Trophoblast cell (in vitro differentiated cells and primary cell): ENCODE measurements around the gene GLDC.

ENCODE experiments used
- DNase-seq, 2 donors: peaks; one replicate each; pipeline ENCODE4 v3.0.0-alpha.2; 2016
- H2AFZ ChIP-seq: 2 replicates; pipeline ENCODE4 v1.6.1; 2013; ENCODE audit warnings: low read length, moderate library complexity, mild to moderate bottlenecking; ENCODE audit not compliant: insufficient read depth, poor library complexity
- H2AK5ac ChIP-seq: 2 replicates; pipeline ENCODE4 v1.6.1; 2013; ENCODE audit warnings: mild to moderate bottlenecking, low read length
- H2BK120ac ChIP-seq: 2 replicates; pipeline ENCODE4 v1.6.1; 2013; ENCODE audit warnings: low read length, mild to moderate bottlenecking, moderate library complexity; ENCODE audit not compliant: insufficient read depth, poor library complexity
- H2BK12ac ChIP-seq: 2 replicates; pipeline ENCODE4 v1.6.1; 2013; ENCODE audit warnings: mild to moderate bottlenecking, low read length, moderate library complexity
- H2BK5ac ChIP-seq: 2 replicates; pipeline ENCODE4 v1.6.1; 2013; ENCODE audit warnings: low read length, low read depth, moderate library complexity, mild to moderate bottlenecking; ENCODE audit not compliant: poor library complexity
- H3K14ac ChIP-seq: 2 replicates; pipeline ENCODE4 v1.6.1; 2013; ENCODE audit warnings: mild to moderate bottlenecking, low read length
- H3K18ac ChIP-seq: 2 replicates; pipeline ENCODE4 v1.6.1; 2013; ENCODE audit warnings: mild to moderate bottlenecking, low read length
- H3K23ac ChIP-seq: 2 replicates; pipeline ENCODE4 v1.6.1; 2013; ENCODE audit warnings: low read length
- H3K27ac ChIP-seq: 2 replicates; pipeline ENCODE4 v1.5.1; 2013; ENCODE audit warnings: low read depth, mild to moderate bottlenecking, inconsistent platforms, low read length, moderate library complexity
- H3K27me3 ChIP-seq: 2 replicates; pipeline ENCODE4 v1.6.1; 2013; ENCODE audit warnings: inconsistent platforms, mild to moderate bottlenecking, low read length, moderate library complexity; ENCODE audit not compliant: insufficient read depth
- H3K36me3 ChIP-seq, 2 experiments: 1 replicate in 1 of 2; 2 replicates in 1 of 2; pipeline ENCODE4 v1.6.1; 2013; ENCODE audit warnings: low read length in 2 of 2, mild to moderate bottlenecking in 2 of 2, moderate library complexity in 1 of 2; ENCODE audit not compliant: insufficient read depth in 2 of 2, control insufficient read depth in 1 of 2
- H3K4ac ChIP-seq: 2 replicates; pipeline ENCODE4 v1.6.1; 2013; ENCODE audit warnings: low read depth, mild to moderate bottlenecking, low read length, moderate library complexity
- H3K4me1 ChIP-seq, 2 experiments: 1 replicate in 1 of 2; 2 replicates in 1 of 2; pipeline ENCODE4 v1.6.1; 2013; ENCODE audit warnings: low read length in 2 of 2, mild to moderate bottlenecking in 2 of 2, moderate library complexity in 1 of 2; ENCODE audit not compliant: insufficient read depth in 2 of 2, control insufficient read depth in 1 of 2
- H3K4me2 ChIP-seq: 2 replicates; pipeline ENCODE4 v1.6.1; 2013; ENCODE audit warnings: inconsistent platforms, mild to moderate bottlenecking, low read length, moderate library complexity
- H3K4me3 ChIP-seq: 2 replicates; pipeline ENCODE4 v1.5.1; 2013; ENCODE audit warnings: mild to moderate bottlenecking, low read depth, low read length, inconsistent platforms
- H3K79me1 ChIP-seq: one replicate; pipeline ENCODE4 v1.6.1; 2013; ENCODE audit warnings: low read length
- H3K79me2 ChIP-seq: 2 replicates; pipeline ENCODE4 v1.6.1; 2013; ENCODE audit warnings: low read length, mild to moderate bottlenecking; ENCODE audit not compliant: control insufficient read depth, insufficient read depth, poor library complexity
- H3K9ac ChIP-seq: 2 replicates; pipeline ENCODE4 v1.6.1; 2013; ENCODE audit warnings: mild to moderate bottlenecking, low read length
- H3K9me3 ChIP-seq: 2 replicates; pipeline ENCODE4 v1.6.1; 2013; ENCODE audit warnings: low read depth, mild to moderate bottlenecking, control low read depth, inconsistent platforms, low read length; ENCODE audit not compliant: insufficient read depth
- H4K12ac ChIP-seq: 2 replicates; pipeline ENCODE4 v1.6.1; 2013; ENCODE audit warnings: low read depth, mild to moderate bottlenecking, low read length, moderate library complexity
- H4K8ac ChIP-seq: 2 replicates; pipeline ENCODE4 v1.6.1; 2013; ENCODE audit warnings: low read depth, mild to moderate bottlenecking, low read length, moderate library complexity
- H4K91ac ChIP-seq: one replicate; pipeline ENCODE4 v1.6.1; 2013; ENCODE audit warnings: low read depth, mild to moderate bottlenecking, low read length, moderate library complexity
- WGBS: extraction: QIAGEN DNeasy Blood & Tissue Kit; methylation state at CpG from one replicate; pipeline ENCODE4 v1.1.7; 2013; ENCODE audit warnings: missing lambda C conversion rate; ENCODE audit not compliant: insufficient read length, insufficient coverage; ENCODE audit errors: extremely low coverage; 5-methylcytosine and 5-hydroxymethylcytosine counted together

GLDC gene

DNA sequence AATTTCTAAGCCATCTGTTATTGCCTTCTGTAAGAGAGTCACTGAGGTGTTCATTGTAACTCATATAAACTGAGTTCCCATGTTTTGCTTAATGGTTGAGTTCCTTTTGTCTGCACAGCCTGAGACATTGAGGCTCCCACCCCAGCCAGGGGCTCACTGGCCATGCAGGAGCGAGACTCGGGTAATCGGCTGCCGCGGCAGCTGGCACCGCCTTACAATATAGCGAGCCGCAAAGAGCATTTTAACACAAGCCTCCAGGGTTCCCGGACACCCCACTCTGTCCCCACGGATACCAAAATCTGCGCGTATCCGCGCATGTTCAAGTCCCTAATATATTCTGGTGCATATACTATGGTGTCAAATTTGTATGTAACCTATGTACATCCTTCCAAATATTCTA lies 24.4 kb upstream of the GLDC start:
- Histone ChIP-seq H3K4me2 (no peak overlapping the region), H3K27ac (no peak overlapping the region), H4K91ac (no peak overlapping the region), H3K14ac (no peak overlapping the region), H3K9me3 (no peaks in the 10 kb centered on the region), H2AK5ac (no peak overlapping the region), H2BK12ac (no peak overlapping the region), H3K4ac (no peak overlapping the region), H3K18ac (no peak overlapping the region), H3K23ac (no peak overlapping the region), H3K79me1 (no peaks in the 10 kb centered on the region), H4K8ac (no peak overlapping the region), H2AFZ (no peak overlapping the region), H3K4me1 (peaks cover under 1 to 4% of the 10 kb centered on the region in 2 experiments), H3K9ac (no peak overlapping the region), H2BK5ac (no peak overlapping the region), H3K79me2 (no peaks in the 10 kb centered on the region), H4K12ac (no peak overlapping the region), H3K36me3 (no peaks in the 10 kb centered on the region), H3K27me3 (no peaks in the 10 kb centered on the region), H2BK120ac (no peak overlapping the region), H3K4me3 (no peak overlapping the region)
- no CpG with 5 or more reads among the region's 14 CpGs for WGBS
- DNase-seq = no peak

DNA sequence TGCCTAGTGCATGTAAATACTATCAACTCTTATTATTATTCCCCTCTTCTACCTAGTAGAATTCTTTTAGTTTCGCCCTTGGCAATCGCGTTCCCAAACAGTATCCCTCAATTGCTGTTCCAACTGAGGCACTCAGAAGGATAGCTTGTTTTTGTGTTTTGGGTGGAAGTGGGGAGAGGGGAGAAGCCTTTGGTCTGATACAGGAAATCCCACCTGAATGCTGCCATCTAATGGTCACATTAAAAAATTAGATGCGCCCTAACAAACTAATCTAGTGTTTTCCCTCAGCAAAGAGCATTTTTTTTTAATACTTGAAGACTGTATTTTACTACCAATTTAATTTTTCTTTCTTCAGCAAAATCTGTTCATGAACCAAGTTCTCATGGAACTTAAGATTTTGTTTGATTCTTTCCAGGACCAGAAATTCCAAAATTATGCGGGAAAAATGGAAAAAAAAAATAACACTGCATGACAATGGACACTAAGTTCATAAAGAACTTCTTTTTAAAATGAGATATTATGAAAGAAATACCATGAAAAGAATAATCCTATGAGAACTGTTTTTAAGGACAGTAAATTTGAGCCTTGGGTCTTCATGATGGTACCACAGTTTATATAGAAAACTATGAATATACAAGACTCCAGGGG lies 22.2 kb upstream of the GLDC start:
- Histone ChIP-seq H2AFZ (no peak overlapping the region), H3K9me3 (no peaks in the 10 kb centered on the region), H3K9ac (no peak overlapping the region), H3K18ac (no peak overlapping the region), H2BK120ac (no peak overlapping the region), H3K4me3 (no peak overlapping the region), H2AK5ac (no peak overlapping the region), H4K8ac (no peak overlapping the region), H3K27me3 (no peaks in the 10 kb centered on the region), H2BK12ac (no peak overlapping the region), H3K23ac (no peak overlapping the region), H3K4me2 (no peak overlapping the region), H3K14ac (no peak overlapping the region), H4K91ac (no peak overlapping the region), H3K79me1 (peaks cover 4% of the 10 kb centered on the region), H2BK5ac (no peak overlapping the region), H3K27ac (no peak overlapping the region), H4K12ac (no peak overlapping the region), H3K4me1 (peaks cover 11 to 12% of the 10 kb centered on the region in 2 experiments), H3K4ac (no peak overlapping the region), H3K79me2 (peaks cover 3% of the 10 kb centered on the region), H3K36me3 (no peaks in the 10 kb centered on the region)
- peak in 1 of 2 donors; percentile 48 for DNase-seq
- WGBS = no CpG with 5 or more reads among the region's 5 CpGs

DNA sequence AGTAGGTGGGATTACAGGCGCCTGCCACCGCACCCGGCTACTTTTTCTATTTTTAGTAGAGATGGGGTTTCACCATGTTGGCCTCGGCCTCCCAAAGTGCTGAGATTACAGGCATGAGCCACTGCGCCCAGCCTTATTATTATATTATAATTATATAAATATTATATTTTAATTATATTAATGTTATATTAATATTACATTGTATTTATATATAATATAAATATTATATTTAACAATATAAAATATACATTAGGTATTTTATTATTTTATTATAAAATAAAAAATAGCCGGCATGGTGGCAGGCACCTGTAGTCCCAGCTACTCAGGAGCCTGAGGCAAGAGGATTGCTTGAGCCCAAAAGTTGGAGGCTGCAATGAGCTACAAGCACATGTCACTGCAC lies 21.6 kb upstream of the GLDC start:
- H2AK5ac ChIP-seq = no peak overlapping the region
- H3K79me2 ChIP-seq = peaks cover 3% of the 10 kb centered on the region
- no peak overlapping the region for H3K14ac ChIP-seq
- peaks cover 11 to 12% of the 10 kb centered on the region in 2 experiments for H3K4me1 ChIP-seq
- H4K8ac ChIP-seq = no peak overlapping the region
- no peak overlapping the region for H2AFZ ChIP-seq
- no peaks in the 10 kb centered on the region for H3K36me3 ChIP-seq
- H4K91ac ChIP-seq = no peak overlapping the region
- peaks cover 4% of the 10 kb centered on the region for H3K79me1 ChIP-seq
- no peak overlapping the region for H3K18ac ChIP-seq
- DNase-seq = no peak
- H3K9me3 ChIP-seq = no peaks in the 10 kb centered on the region
- no peaks in the 10 kb centered on the region for H3K27me3 ChIP-seq
- no peak overlapping the region for H3K4me2 ChIP-seq
- H3K23ac ChIP-seq = no peak overlapping the region
- no peak overlapping the region for H2BK12ac ChIP-seq
- H3K4me3 ChIP-seq = no peak overlapping the region
- no peak overlapping the region for H4K12ac ChIP-seq
- no peak overlapping the region for H2BK120ac ChIP-seq
- no peak overlapping the region for H2BK5ac ChIP-seq
- H3K9ac ChIP-seq = no peak overlapping the region
- no peak overlapping the region for H3K27ac ChIP-seq
- no CpG with 5 or more reads among the region's 6 CpGs for WGBS
- no peak overlapping the region for H3K4ac ChIP-seq

DNA sequence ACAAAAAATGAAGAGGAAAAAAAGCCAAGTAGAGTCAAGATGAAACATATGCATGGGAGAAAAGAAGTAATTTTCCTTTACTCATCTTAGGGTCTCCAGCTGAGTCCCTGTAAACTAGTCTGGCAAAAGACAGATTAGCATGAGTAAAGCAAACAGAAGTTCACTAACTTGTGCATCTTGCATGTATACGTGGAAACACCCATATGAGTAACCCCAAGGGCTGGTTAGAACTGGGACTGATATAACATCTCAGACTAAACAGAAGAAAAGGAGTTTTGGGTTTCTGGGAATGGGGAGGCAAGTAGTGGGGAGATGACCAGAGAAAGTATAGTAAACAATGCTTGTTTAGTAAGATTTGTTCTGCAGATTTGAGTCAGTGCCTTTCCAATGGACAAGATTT lies 20.1 kb upstream of the GLDC start:
- no peak overlapping the region for H3K4ac ChIP-seq
- no peak overlapping the region for H3K9ac ChIP-seq
- H2BK120ac ChIP-seq = no peak overlapping the region
- WGBS = no CpG with 5 or more reads among the region's 1 CpG
- H2AK5ac ChIP-seq = no peak overlapping the region
- H3K4me1 ChIP-seq = peaks cover 11 to 12% of the 10 kb centered on the region in 2 experiments
- peaks cover 3% of the 10 kb centered on the region for H3K79me2 ChIP-seq
- H3K9me3 ChIP-seq = no peaks in the 10 kb centered on the region
- no peak overlapping the region for H4K8ac ChIP-seq
- no peaks in the 10 kb centered on the region for H3K36me3 ChIP-seq
- no peak overlapping the region for H3K4me2 ChIP-seq
- H4K91ac ChIP-seq = no peak overlapping the region
- no peak overlapping the region for H2BK5ac ChIP-seq
- H3K27ac ChIP-seq = no peak overlapping the region
- H2AFZ ChIP-seq = no peak overlapping the region
- peaks cover 4% of the 10 kb centered on the region for H3K79me1 ChIP-seq
- H3K27me3 ChIP-seq = no peaks in the 10 kb centered on the region
- H4K12ac ChIP-seq = no peak overlapping the region
- H3K18ac ChIP-seq = no peak overlapping the region
- no peak overlapping the region for H3K4me3 ChIP-seq
- H3K23ac ChIP-seq = no peak overlapping the region
- no peak overlapping the region for H2BK12ac ChIP-seq
- H3K14ac ChIP-seq = no peak overlapping the region
- DNase-seq = no peak
